BJ (cell line): ENCODE measurements around the gene ADRB2. TPM values are rescaled to one million over a fixed set of nuclear protein-coding genes. Genes with fewer than 3 reads are reported as not detected.

Experiments used
- CTCF ChIA-PET: fragments of 350-600 bp; formaldehyde crosslinking; extraction: SDS; loops from one replicate; lab custom pipeline; 2021; ENCODE audit warnings: antibody characterized with exemption, inconsistent platforms; lab: Yijun Ruan, JAX
- POLR2A ChIA-PET: fragments of 300-600 bp; sonication (Branson Sonifier 250); formaldehyde crosslinking; extraction: SDS; loops from one replicate; lab custom pipeline; 2021; ENCODE audit warnings: antibody characterized with exemption; lab: Charles Lee
- DNase-seq: peaks from one replicate; pipeline ENCODE4 v3.0.0-alpha.2; 2011; ENCODE audit warnings: low read depth
- H3K27me3 ChIP-seq: 2 replicates; pipeline ENCODE4 v1.6.0; 2011; ENCODE audit warnings: low read length; ENCODE audit not compliant: control insufficient read depth, insufficient read depth
- H3K36me3 ChIP-seq: 2 replicates; pipeline ENCODE4 v1.5.1; 2011; ENCODE audit warnings: low read length; ENCODE audit not compliant: control insufficient read depth, insufficient read depth
- H3K4me3 ChIP-seq: 2 replicates; pipeline ENCODE4 v1.5.1; 2011; ENCODE audit warnings: low read depth, mild to moderate bottlenecking, control low read depth, low read length
- CTCF ChIP-seq: IDR thresholded peaks from 2 replicates; pipeline ENCODE4 v1.5.1; 2011; ENCODE audit warnings: low read depth, mild to moderate bottlenecking, control low read depth, inconsistent platforms, low read length, moderate library complexity; ENCODE audit not compliant: insufficient read depth
- polyA plus RNA-seq: library from polyadenylated mRNA; depleted of rRNA; stranded (reverse); fragments of >200 nt; gene quantifications from 2 replicates; pipeline ENCODE4 v1.2.3, GENCODE V29; 2011

Gene ADRB2
- polyA plus RNA-seq, 1 experiment = 0.64 TPM

GRCh38 chr5:148809781-148810524 is 16.5 kb upstream of the ADRB2 start:
- ChIA-PET CTCF (no interaction called here), POLR2A (no interaction called here)
- Histone ChIP-seq H3K27me3 (no peaks in the 10 kb centered on the region), H3K36me3 (no peaks in the 10 kb centered on the region), H3K4me3 (no peak overlapping the region)
- DNase-seq = no peak
- TF ChIP-seq CTCF = no peak

- DNase-seq = no peak
- no peak for TF ChIP-seq CTCF
- Histone ChIP-seq H3K27me3 (no peaks in the 10 kb centered on the region), H3K36me3 (no peaks in the 10 kb centered on the region), H3K4me3 (no peak overlapping the region)
- POLR2A ChIA-PET = no interaction called here
- CTCF ChIA-PET = interaction anchor here (0.9 to 1.9 kb wide), 3 partner anchors 10 to 40 kb away, joined by 3 to 6 read pairs (median 3); no protein-coding TSS in a partner anchor
Measured at GRCh38 chr5:148810823-148811222, 15.6 kb upstream of the ADRB2 start.

GRCh38 chr5:148811756-148812155 is 14.7 kb upstream of the ADRB2 start:
- TF ChIP-seq CTCF = no peak
- CTCF ChIA-PET = interaction anchor here (1.0 to 1.9 kb wide), 2 partner anchors 9 to 35 kb away, joined by 3 to 6 read pairs; no protein-coding TSS in a partner anchor
- H3K36me3 ChIP-seq = no peaks in the 10 kb centered on the region
- POLR2A ChIA-PET = no interaction called here
- no peak for DNase-seq
- no peaks in the 10 kb centered on the region for H3K27me3 ChIP-seq
- no peak overlapping the region for H3K4me3 ChIP-seq

- no peak for DNase-seq
- Histone ChIP-seq H3K36me3 (no peaks in the 10 kb centered on the region), H3K27me3 (no peaks in the 10 kb centered on the region), H3K4me3 (no peak overlapping the region)
- POLR2A ChIA-PET = no interaction called here
- no peak for TF ChIP-seq CTCF
- CTCF ChIA-PET = interaction anchor here (0.9 to 2.1 kb wide), 4 partner anchors 143 to 300 kb away, joined by 3 to 6 read pairs (median 4); no protein-coding TSS in a partner anchor
Measured at GRCh38 chr5:148815086-148815485, 11.3 kb upstream of the ADRB2 start.

- DNase-seq = no peak
- no peaks in the 10 kb centered on the region for H3K27me3 ChIP-seq
- ChIA-PET POLR2A (no interaction called here), CTCF (interaction anchor here (1.1 to 2.1 kb wide), 3 partner anchors 142 to 220 kb away, joined by 4 to 6 read pairs (median 4); no protein-coding TSS in a partner anchor)
- H3K4me3 ChIP-seq = no peak overlapping the region
- no peaks in the 10 kb centered on the region for H3K36me3 ChIP-seq
- no peak for TF ChIP-seq CTCF
Measured at GRCh38 chr5:148815578-148815977, 10.8 kb upstream of the ADRB2 start.
